ENCODE results near the gene DAAM2. TPM values are rescaled to one million over a fixed set of nuclear protein-coding genes. Genes with fewer than 3 reads are reported as not detected.

DAAM2 gene
- total and polyA plus RNA-seq, 2 of the 8 experiments (the other 6 are each of a cell fraction or from before 2014, with no cell fraction given) = 1.5 to 2.9 TPM

DNA sequence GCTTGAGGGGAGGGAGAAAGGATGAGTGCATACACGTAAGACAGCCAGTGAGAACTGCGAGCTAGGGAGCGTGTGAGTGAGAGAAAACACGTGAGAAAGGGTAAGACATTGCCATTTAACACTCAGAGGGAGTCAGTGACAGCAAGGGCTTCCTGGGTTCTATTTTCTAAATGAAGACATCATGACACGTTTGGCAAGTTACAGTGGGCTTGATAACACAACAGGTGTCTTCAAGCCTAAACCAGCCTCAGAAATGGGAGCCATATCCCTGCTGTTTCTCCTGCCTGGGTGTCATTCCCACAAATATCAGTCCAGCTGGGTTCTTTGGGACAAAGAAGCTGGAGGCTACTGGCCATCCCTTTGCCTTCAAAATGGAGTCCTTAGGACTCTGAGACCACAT lies 159.0 kb downstream of the DAAM2 start:
- H2BK120ac ChIP-seq (replicated peaks; ENCODE audit: low read depth, low read length) = no peak overlapping the region
- ChIA-PET POLR2A (ENCODE audit: partially characterized antibody) (no interaction called here), CTCF (ENCODE audit: partially characterized antibody) (interaction anchor here (2.3 kb wide), 1 partner anchor 85 kb away, joined by 7 read pairs; no protein-coding TSS in a partner anchor)
- no peaks in the 10 kb centered on the region for H3K36me3 ChIP-seq (ENCODE audit: control insufficient read depth in 2 of 4, insufficient read depth in 4 of 4, low read length in 3 of 4)
- H4K91ac ChIP-seq (replicated peaks; ENCODE audit: insufficient read length, low read length) = no peak overlapping the region
- 81% methylated on average over 5 of the region's 5 CpGs; no CpG with 5 or more reads in 1 of the 2 experiments for WGBS, 2 experiments (ENCODE audit: extremely low coverage in 1 of 2, insufficient coverage in 1 of 2, insufficient read length in 1 of 2, insufficient replicate concordance in 2 of 2, low coverage in 1 of 2, low lambda C conversion rate in 2 of 2, missing lambda C conversion rate in 1 of 2)
- no peak overlapping the region for H4K5ac ChIP-seq (ENCODE audit: insufficient read length, low read depth, low read length)
- no peak overlapping the region for H3K4ac ChIP-seq (replicated peaks; ENCODE audit: insufficient read length, low read depth, low read length)
- no peak overlapping the region for H2BK12ac ChIP-seq (ENCODE audit: low read depth, low read length)
- no peak overlapping the region for H3K56ac ChIP-seq (replicated peaks; ENCODE audit: insufficient read length, low read depth, low read length)
- no peaks in the 10 kb centered on the region for H4K20me1 ChIP-seq (replicated peaks in 1 of 2; ENCODE audit: control insufficient read depth in 1 of 2, insufficient read depth in 2 of 2, low read length in 2 of 2)
- no peaks in the 10 kb centered on the region for H3K9me3 ChIP-seq (ENCODE audit: insufficient read depth in 2 of 2, low read depth in 1 of 2, low read length in 1 of 2)
- H3K79me2 ChIP-seq (ENCODE audit: control insufficient read depth in 1 of 2, insufficient read depth in 2 of 2, low read length in 2 of 2) = no peaks in the 10 kb centered on the region
- no peak overlapping the region for H2AFZ ChIP-seq (ENCODE audit: low read length)
- H3K27ac ChIP-seq (ENCODE audit: low read depth, low read length) = no peak overlapping the region
- H2BK15ac ChIP-seq (ENCODE audit: low read length) = no peak overlapping the region
- no peak overlapping the region for H2AK5ac ChIP-seq (ENCODE audit: low read depth, low read length)
- no peak overlapping the region for H4K8ac ChIP-seq (ENCODE audit: extremely low read depth, insufficient read depth, low read length)
- H3K27me3 ChIP-seq (replicated peaks in 1 of 4; ENCODE audit: control insufficient read depth in 3 of 4, extremely low read depth in 1 of 4, insufficient read depth in 3 of 4, low read length in 3 of 4) = no peaks in the 10 kb centered on the region; a peak in 1 of 7 replicates
- H2BK20ac ChIP-seq (ENCODE audit: low read length) = no peak overlapping the region
- H2BK5ac ChIP-seq (ENCODE audit: low read depth, low read length) = no peak overlapping the region
- H3K14ac ChIP-seq (ENCODE audit: insufficient read length) = no peak overlapping the region
- H3K79me1 ChIP-seq (ENCODE audit: low read depth, low read length) = no peaks in the 10 kb centered on the region
- H3K23ac ChIP-seq (ENCODE audit: insufficient read length) = no peak overlapping the region
- H3K23me2 ChIP-seq (ENCODE audit: low read depth, low read length) = no peaks in the 10 kb centered on the region
- no peak overlapping the region for H3K9ac ChIP-seq (replicated peaks in 1 of 4; ENCODE audit: extremely low read depth in 1 of 4, low read depth in 3 of 4, low read length in 3 of 4)
- peaks cover 5 to 18% (median 9%) of the 10 kb centered on the region in 4 experiments for H3K4me1 ChIP-seq (replicated peaks in 1 of 4; ENCODE audit: control insufficient read depth in 3 of 4, insufficient read depth in 4 of 4, low read length in 3 of 4)
- no peak for TF ChIP-seq RFX5 (IDR thresholded peaks at IDR 0.05; ENCODE audit: borderline replicate concordance, low read depth, low read length)
- TF ChIP-seq, protein P1, sequence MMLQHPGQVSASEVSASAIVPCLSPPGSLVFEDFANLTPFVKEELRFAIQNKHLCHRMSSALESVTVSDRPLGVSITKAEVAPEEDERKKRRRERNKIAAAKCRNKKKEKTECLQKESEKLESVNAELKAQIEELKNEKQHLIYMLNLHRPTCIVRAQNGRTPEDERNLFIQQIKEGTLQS (IDR thresholded peaks at IDR 0.05; ENCODE audit: insufficient read depth, low read depth, low read length) = no peak
- no peak for TF ChIP-seq HDAC2 (IDR thresholded peaks at IDR 0.05; ENCODE audit: borderline replicate concordance in 1 of 2, low read depth in 2 of 2, low read length in 2 of 2)
- no peak for TF ChIP-seq CBX8 (IDR thresholded peaks at IDR 0.05; ENCODE audit: borderline replicate concordance, low read depth, low read length)
- no peak for TF ChIP-seq TCF12 (IDR thresholded peaks at IDR 0.05; ENCODE audit: low read depth, low read length)
- TF ChIP-seq CTBP2 (IDR thresholded peaks at IDR 0.05; ENCODE audit: borderline replicate concordance, insufficient read depth, insufficient read length, low read length) = no peak
- TF ChIP-seq RBBP5 (IDR thresholded peaks at IDR 0.05; ENCODE audit: borderline replicate concordance, low read depth, low read length) = no peak
- no peak for TF ChIP-seq YY1 (IDR thresholded peaks at IDR 0.05; ENCODE audit: low read depth, low read length)
- H3K18ac ChIP-seq (ENCODE audit: extremely low read depth, low read length) = no peak overlapping the region
- no peak overlapping the region for H3K4me2 ChIP-seq (ENCODE audit: insufficient read depth in 1 of 2, low read depth in 2 of 2, low read length in 2 of 2)
- DNase-seq (ENCODE audit: low read depth in 1 of 2, low spot score in 2 of 2) = no peak
- no peak overlapping the region for H3K4me3 ChIP-seq (ENCODE audit: extremely low read depth in 1 of 4, insufficient read depth in 2 of 4, low read depth in 3 of 4, low read length in 4 of 4)
- FAIRE-seq = no peak
